Sigmoid colon (tissue), 7 donors: ENCODE results near the gene QTRT2. TPM values are rescaled to one million over a fixed set of nuclear protein-coding genes. Genes with fewer than 3 reads are reported as not detected.
A peak's percentile ranks its signal among the peaks of the same experiment; 100 is the strongest.

ENCODE experiments used
- DNase-seq: peaks from one replicate; pipeline ENCODE4 v3.0.0-alpha.2; 2019
- H3K27ac ChIP-seq, 4 donors: fragments of 200-600 bp; sonication (generic); one replicate each; pipeline ENCODE4 v1.5.1; 2016 to 2019; ENCODE audit warnings: mild to moderate bottlenecking in 1 of 4
- H3K27me3 ChIP-seq, 3 donors: fragments of 200-600 bp; sonication (generic); one replicate each; pipeline ENCODE4 v1.5.1; 2019; ENCODE audit warnings: mild to moderate bottlenecking in 1 of 3
- H3K36me3 ChIP-seq, 4 donors: fragments of 200-600 bp; sonication (generic); one replicate each; pipeline ENCODE4 v1.5.1; 2016 to 2019
- H3K4me1 ChIP-seq, 4 donors: fragments of 200-600 bp; sonication (generic); one replicate each; pipeline ENCODE4 v1.5.1; 2017 to 2019
- H3K4me3 ChIP-seq, 4 donors: fragments of 200-600 bp; sonication (generic); one replicate each; pipeline ENCODE4 v1.5.1; 2017 to 2019; ENCODE audit warnings: mild to moderate bottlenecking in 2 of 4, moderate library complexity in 1 of 4
- H3K9me3 ChIP-seq, 4 donors: fragments of 200-600 bp in 3 of 4; sonication (generic) in 3 of 4; one replicate each; pipeline versions ENCODE4 v1.5.1 to v1.6.1; 2013 to 2019
- CTCF ChIP-seq, 4 experiments: fragments of 450-650 bp in 3 of 4; fragments of 200-600 bp in 1 of 4; IDR thresholded peaks; one replicate each; pipeline ENCODE4 v1.5.1; 2016 to 2019; ENCODE audit warnings: antibody characterized with exemption in 4 of 4, mild to moderate bottlenecking in 3 of 4, moderate library complexity in 2 of 4
- EP300 ChIP-seq, 4 donors: sonication (generic); formaldehyde crosslinking; IDR thresholded peaks; one replicate each; pipeline ENCODE4 v1.6.1; 2017; ENCODE audit warnings: antibody characterized with exemption in 4 of 4
- POLR2A ChIP-seq, 2 donors: fragments of 450-650 bp; IDR thresholded peaks; one replicate each; pipeline ENCODE4 v1.6.1; 2016; ENCODE audit warnings: antibody characterized with exemption in 2 of 2, mild to moderate bottlenecking in 2 of 2, moderate library complexity in 2 of 2
- POLR2AphosphoS5 ChIP-seq, 4 donors: sonication (generic); formaldehyde crosslinking; IDR thresholded peaks; one replicate each; pipeline ENCODE4 v1.6.1; 2017; ENCODE audit warnings: antibody characterized with exemption in 4 of 4
- WGBS, 2 donors: extraction: QIAGEN DNeasy Blood & Tissue Kit; methylation state at CpG; one replicate each; pipeline ENCODE4 v1.1.7; 2013; 5-methylcytosine and 5-hydroxymethylcytosine counted together
- intact Hi-C: fragments of 100-400 bp; cut with DNase I; formaldehyde crosslinking; loops from one replicate; pipeline ENCODE4 v1.15.1; 2023
- polyA plus RNA-seq, 3 donors: library from polyadenylated mRNA; stranded (reverse); fragments of 200-250 nt; gene quantifications; one replicate each; pipeline ENCODE4 v1.2.3, GENCODE V29; 2013
- total RNA-seq, 4 donors: library from RNA; depleted of rRNA; stranded (reverse); fragments of >200 nt; gene quantifications; one replicate each; pipeline ENCODE4 v1.1.0, GENCODE V29; 2016
- donor health status: healthy with polysubstance abuse.
- donor health status: Bipolar disorder and iron deficiency.
- donor health status: healthy.

The QTRT2 gene
- total RNA-seq (10 to 100 TPM in 3 of 4 donors, 1 to 10 TPM in 1; 8.0 to 17.5 (median 12.4) TPM), polyA plus RNA-seq (10 to 100 TPM in 1 of 3 donors, 1 to 10 TPM in 2; 5.8 to 10.2 (median 6.6) TPM)

GRCh38 chr3:114056130-114057010, at the start of gene QTRT2, which contains the start of gene CCDC191:
Gene QTRT2, plus strand, starts transcription at chr3:114056737. Its CDS starts 8,521 bp downstream, at chr3:114065258.
Gene CCDC191, minus strand, starts transcription at chr3:114056526. Its CDS starts 60 bp downstream, at chr3:114056466.
- WGBS, 2 donors = 0% methylated on average over 49 of the region's 49 CpGs
- H3K27me3 ChIP-seq = no peaks in the 10 kb centered on the region
- peak; percentile 99 for DNase-seq
- no peaks in the 10 kb centered on the region for H3K36me3 ChIP-seq
- no peak for TF ChIP-seq CTCF (IDR thresholded peaks at IDR 0.05)
- TF ChIP-seq POLR2AphosphoS5 (IDR thresholded peaks at IDR 0.05) = peak in 3 of 4 donors; percentile 53 to 86 (median 67)
- TF ChIP-seq POLR2A (IDR thresholded peaks at IDR 0.05) = no peak
- peak in 1 of 4 donors; percentile 81 for TF ChIP-seq EP300 (IDR thresholded peaks at IDR 0.05)
- H3K9me3 ChIP-seq = no peaks in the 10 kb centered on the region
- H3K27ac ChIP-seq = peak within 1 kb of the TSS; percentile 82 to 86 (median 85)
- H3K4me1 ChIP-seq = peaks cover 0 to 30% (median 19%) of the 10 kb centered on the region in 4 donors
- peak within 1 kb of the TSS; percentile 67 to 76 (median 72) for H3K4me3 ChIP-seq
- intact Hi-C loops = loop anchor here (2.0 to 10.0 kb wide), 5 partner anchors 109 to 1244 kb away; partner anchors contain the start of genes GTPBP8, ZBTB20 and ZDHHC23

GRCh38 chr3:114011059-114011797, 45.3 kb upstream of the QTRT2 start:
- H3K4me1 ChIP-seq = no peaks in the 10 kb centered on the region
- WGBS, 2 donors = 79 to 93% methylated on average over 2 of the region's 2 CpGs
- no peak for DNase-seq
- intact Hi-C loops = no loop called here
- TF ChIP-seq EP300 (IDR thresholded peaks at IDR 0.05) (no peak), POLR2AphosphoS5 (IDR thresholded peaks at IDR 0.05) (no peak), POLR2A (IDR thresholded peaks at IDR 0.05) (no peak)
- H3K27me3 ChIP-seq = no peaks in the 10 kb centered on the region
- H3K36me3 ChIP-seq = peaks cover 0 to 18% (median under 1%) of the 10 kb centered on the region in 4 donors
- H3K27ac ChIP-seq = no peak overlapping the region
- no peaks in the 10 kb centered on the region for H3K9me3 ChIP-seq
- no peak overlapping the region for H3K4me3 ChIP-seq

- Histone ChIP-seq H3K27ac (no peak overlapping the region), H3K27me3 (no peaks in the 10 kb centered on the region), H3K36me3 (peaks cover 0 to 18% (median 0%) of the 10 kb centered on the region in 4 donors), H3K4me1 (no peaks in the 10 kb centered on the region), H3K9me3 (no peaks in the 10 kb centered on the region), H3K4me3 (no peak overlapping the region)
- DNase-seq = no peak
- TF ChIP-seq POLR2A (IDR thresholded peaks at IDR 0.05) (no peak), EP300 (IDR thresholded peaks at IDR 0.05) (no peak), POLR2AphosphoS5 (IDR thresholded peaks at IDR 0.05) (no peak), CTCF (IDR thresholded peaks at IDR 0.05) (no peak)
- intact Hi-C loops = no loop called here
- 94 to 95% methylated on average over 7 of the region's 7 CpGs for WGBS, 2 donors
These were observed 42.3 kb upstream of the QTRT2 start for GRCh38 chr3:114014211-114014610.

- H3K27me3 ChIP-seq = no peaks in the 10 kb centered on the region
- H3K9me3 ChIP-seq = no peaks in the 10 kb centered on the region
- intact Hi-C loops = no loop called here
- DNase-seq = no peak
- no peaks in the 10 kb centered on the region for H3K4me1 ChIP-seq
- 95 to 97% methylated on average over 2 of the region's 2 CpGs for WGBS, 2 donors
- H3K27ac ChIP-seq = no peak overlapping the region
- no peaks in the 10 kb centered on the region for H3K36me3 ChIP-seq
- no peak overlapping the region for H3K4me3 ChIP-seq
- TF ChIP-seq EP300 (IDR thresholded peaks at IDR 0.05) = no peak
- TF ChIP-seq CTCF (IDR thresholded peaks at IDR 0.05) = no peak
- no peak for TF ChIP-seq POLR2A (IDR thresholded peaks at IDR 0.05)
- TF ChIP-seq POLR2AphosphoS5 (IDR thresholded peaks at IDR 0.05) = no peak
These were observed 37.1 kb upstream of the QTRT2 start for GRCh38 chr3:114019486-114019885.
